K562 (cell line): ENCODE measurements around the gene NTRK3. TPM values are rescaled to one million over a fixed set of nuclear protein-coding genes. Genes with fewer than 3 reads are reported as not detected.

ENCODE experiments used
- ATAC-seq: fragments of 200-7000 bp; cut with Tn5 transposase; 3 replicates; pipeline ENCODE4 v1.9.1; 2020; ENCODE audit warnings: moderate library complexity
- BruUV-seq: library from RNA; stranded (reverse); fragments of 400-500 nt; replicated peaks from 2 replicates; lab custom pipeline; 2021; lab: Mats Ljungman, UMichigan
- CTCF ChIA-PET: fragments of 300-600 bp; formaldehyde crosslinking; extraction: SDS; loops from one replicate; lab custom pipeline; 2021; ENCODE audit warnings: low intra/inter-chr PET ratio; lab: Yijun Ruan, JAX
- POLR2A ChIA-PET: fragments of 300-600, 350-650 bp; sonication (Branson Sonifier 250); formaldehyde crosslinking; extraction: SDS; loops from one replicate; lab custom pipeline; 2021; ENCODE audit warnings: antibody characterized with exemption, inconsistent platforms; lab: Yijun Ruan, JAX
- DNase-seq, 4 experiments: peaks; one replicate each; pipeline versions ENCODE4 v3.0.0 to v3.0.0-alpha.2; 2011 to 2018; ENCODE audit warnings: low spot score in 3 of 4, mixed read lengths in 3 of 4; ENCODE audit errors: extremely low read depth in 1 of 4
- FAIRE-seq: peaks from 2 replicates; lab custom pipeline; 2011; peaks lifted over from hg19 to GRCh38; lab: Jason Lieb, UNC
- H2AFZ ChIP-seq: 2 replicates; pipeline ENCODE4 v1.6.0; 2011; ENCODE audit warnings: low read depth, low read length, control low read depth, inconsistent platforms
- H3K27ac ChIP-seq: fragments of 200-600 bp; 3 replicates; pipeline ENCODE4 v1.8.0; 2011; ENCODE audit warnings: low read depth, mild to moderate bottlenecking, control low read depth, inconsistent platforms, low read length, moderate library complexity, mixed read lengths; ENCODE audit errors: extremely low read depth
- H3K27me3 ChIP-seq, 2 experiments: fragments of 300-600 bp in 1 of 2; 2 replicates in 1 of 2; 3 replicates in 1 of 2; pipeline versions ENCODE4 v1.6.0 to v1.8.0; 2011; ENCODE audit warnings: inconsistent platforms in 2 of 2, low read length in 2 of 2, mild to moderate bottlenecking in 1 of 2, mixed read lengths in 1 of 2, moderate library complexity in 1 of 2; ENCODE audit not compliant: control insufficient read depth in 2 of 2, insufficient read depth in 2 of 2
- H3K36me3 ChIP-seq: fragments of 300-600 bp; 3 replicates; pipeline ENCODE4 v1.8.0; 2011; ENCODE audit warnings: mild to moderate bottlenecking, low read length, inconsistent platforms; ENCODE audit not compliant: control insufficient read depth, insufficient read depth
- H3K4me1 ChIP-seq, 2 experiments: fragments of 200-600 bp in 1 of 2; replicated peaks in 1 of 2; 2 replicates in 1 of 2; 3 replicates in 1 of 2; pipeline versions ENCODE4 v1.5.1 to v1.8.0; 2011; ENCODE audit warnings: inconsistent platforms in 2 of 2, low read length in 2 of 2, mild to moderate bottlenecking in 1 of 2, mixed read lengths in 1 of 2, moderate library complexity in 1 of 2; ENCODE audit not compliant: control insufficient read depth in 2 of 2, insufficient read depth in 2 of 2
- H3K4me2 ChIP-seq: 2 replicates; pipeline ENCODE4 v1.6.1; 2011; ENCODE audit warnings: low read length, control low read depth, inconsistent platforms, mixed read lengths; ENCODE audit not compliant: insufficient read depth
- H3K4me3 ChIP-seq: fragments of 200-600 bp; sonication (generic), shearing (Covaris generic); 2 replicates; pipeline ENCODE4 v1.5.1; 2016; ENCODE audit warnings: control low read depth, inconsistent platforms
- H3K79me2 ChIP-seq: fragments of 200-600 bp; 3 replicates; pipeline ENCODE4 v1.8.0; 2011; ENCODE audit warnings: low read length, inconsistent platforms; ENCODE audit not compliant: control insufficient read depth, insufficient read depth
- H3K9ac ChIP-seq, 2 experiments: 2 replicates each; pipeline versions ENCODE4 v1.6.0 to v1.6.1; 2011; ENCODE audit warnings: low read depth in 2 of 2, low read length in 2 of 2, control low read depth in 1 of 2, inconsistent platforms in 1 of 2, mild to moderate bottlenecking in 1 of 2, mixed read lengths in 1 of 2; ENCODE audit not compliant: insufficient read depth in 1 of 2
- H3K9me1 ChIP-seq: one replicate; pipeline ENCODE4 v1.6.0; 2011; ENCODE audit warnings: inconsistent platforms, mild to moderate bottlenecking, low read length, moderate library complexity; ENCODE audit not compliant: control insufficient read depth, insufficient read depth
- H3K9me3 ChIP-seq: replicated peaks from 2 replicates; pipeline ENCODE4 v1.5.1; 2011; ENCODE audit warnings: low read depth, low read length, inconsistent platforms; ENCODE audit not compliant: control insufficient read depth, insufficient read depth
- H4K20me1 ChIP-seq: replicated peaks from 2 replicates; pipeline ENCODE4 v1.6.1; 2011; ENCODE audit warnings: low read length, inconsistent platforms, mixed read lengths; ENCODE audit not compliant: control insufficient read depth, insufficient read depth
- BHLHE40 ChIP-seq: IDR thresholded peaks from 2 replicates; pipeline ENCODE4 v1.6.1; 2011; ENCODE audit warnings: low read length, improper control_type of control experiment
- COPS2 ChIP-seq: fragments of 450-650 bp; conservative IDR thresholded peaks from 2 replicates; pipeline ENCODE4 v1.6.1; 2016; ENCODE audit warnings: mild to moderate bottlenecking, moderate library complexity
- GABPA ChIP-seq: fragments of 200-800 bp; sonication (Bioruptor generic); conservative IDR thresholded peaks from 2 replicates; pipeline ENCODE4 v1.6.1; 2016; ENCODE audit warnings: low read depth, missing genetic modification characterization, missing compliant biosample characterization
- HDAC3 ChIP-seq: fragments of 450-650 bp; IDR thresholded peaks from 2 replicates; pipeline ENCODE4 v1.6.1; 2018; ENCODE audit warnings: borderline replicate concordance, mild to moderate bottlenecking, moderate library complexity; ENCODE audit not compliant: partially characterized antibody
- HMGN3 ChIP-seq: IDR thresholded peaks from 2 replicates; pipeline ENCODE4 v1.6.1; 2011; ENCODE audit warnings: borderline replicate concordance, low read depth, mild to moderate bottlenecking, mixed read lengths, low read length; ENCODE audit not compliant: insufficient read length; ENCODE audit errors: extremely low read depth
- MCM5 ChIP-seq: fragments of 450-650 bp; IDR thresholded peaks from 2 replicates; pipeline ENCODE4 v1.6.1; 2016; ENCODE audit warnings: low read depth
- NCOA1 ChIP-seq: fragments of 450-650 bp; IDR thresholded peaks from 2 replicates; pipeline ENCODE4 v1.6.1; 2016; ENCODE audit warnings: low read depth
- NR2F6 ChIP-seq: fragments of 450-650 bp; formaldehyde crosslinking; IDR thresholded peaks from 2 replicates; pipeline ENCODE4 v1.4.0; 2020; ENCODE audit warnings: mild to moderate bottlenecking
- PHF20 ChIP-seq: fragments of 450-650 bp; IDR thresholded peaks from 2 replicates; pipeline ENCODE4 v1.6.1; 2018; ENCODE audit not compliant: partially characterized antibody
- POU5F1 ChIP-seq: fragments of 150-350 bp; IDR thresholded peaks from 2 replicates; pipeline ENCODE4 v1.6.1; 2014; ENCODE audit warnings: borderline replicate concordance, low read length, low read depth, mild to moderate bottlenecking; ENCODE audit not compliant: partially characterized antibody
- SMARCC2 ChIP-seq: fragments of 450-650 bp; IDR thresholded peaks from 2 replicates; pipeline ENCODE4 v1.6.1; 2017; ENCODE audit warnings: antibody characterized with exemption, moderate library complexity, mild to moderate bottlenecking, low read depth
- SP1 ChIP-seq: sonication (generic); formaldehyde crosslinking; IDR thresholded peaks from 2 replicates; pipeline ENCODE4 v1.8.1; 2022; ENCODE audit warnings: mild to moderate bottlenecking, missing genetic modification reagents
- ZBTB5 ChIP-seq: fragments of 450-650 bp; IDR thresholded peaks from 2 replicates; pipeline ENCODE4 v1.6.1; 2017; ENCODE audit warnings: antibody characterized with exemption
- ZNF197 ChIP-seq: fragments of 200-800 bp; sonication (Bioruptor generic); IDR thresholded peaks from 2 replicates; pipeline ENCODE4 v1.6.1; 2016; ENCODE audit warnings: low read depth, missing genetic modification characterization, missing compliant biosample characterization
- ZNF695 ChIP-seq: fragments of 450-650 bp; formaldehyde crosslinking; IDR thresholded peaks from 2 replicates; pipeline ENCODE4 v1.4.0; 2020; ENCODE audit warnings: mild to moderate bottlenecking, moderate library complexity
- WGBS: fragments of 100-300 bp; shearing (Covaris generic); methylation state at CpG from one replicate; pipeline ENCODE4 v1.1.6; 2016; ENCODE audit warnings: low coverage, mixed read lengths; ENCODE audit not compliant: insufficient coverage; ENCODE audit errors: missing lambda C conversion rate; 5-methylcytosine and 5-hydroxymethylcytosine counted together
- in situ Hi-C: fragments of 300-500 bp; cut with MboI; formaldehyde crosslinking; loops from 4 replicates; pipeline ENCODE4 v1.15.0; 2018; ENCODE audit warnings: inconsistent platforms, mixed read lengths
- intact Hi-C: fragments of 100-400 bp; cut with micrococcal nuclease; formaldehyde crosslinking; loops from 2 replicates; pipeline ENCODE4 v1.14.2; 2022
- polyA plus RNA-seq, 8 experiments: library from polyadenylated mRNA; depleted of rRNA in 4 of 8; stranded (reverse) in 5 of 8; unstranded in 3 of 8; fragments of >200 nt; fragmentation: Nextera tagmentation in 2 of 8; fragmentation: Illumina TruSeq in 1 of 8; extraction: Ambion mirVana in 2 of 8; extraction: Trizol in 1 of 8; gene quantifications; 2 replicates each; pipeline versions ENCODE4 v1.2.1 to v1.2.3, GENCODE V29; 2011 to 2014; ENCODE audit warnings: inconsistent platforms in 1 of 8, missing spikeins in 1 of 8
- total RNA-seq, 7 experiments: library from RNA; depleted of rRNA in 6 of 7; stranded (reverse); fragments of >200 nt in 6 of 7; fragmentation: Illumina TruSeq in 2 of 7; extraction: Trizol in 2 of 7; gene quantifications; 2 replicates each; pipeline versions ENCODE4 v1.2.1 to v1.2.3, GENCODE V29; 2011 to 2021; ENCODE audit warnings: low replicate concordance in 1 of 7

The NTRK3 gene
- total and polyA plus RNA-seq, 9 of the 15 experiments (the other 6 are each of a cell fraction or from before 2014, with no cell fraction given) = 0.11 to 0.13 TPM; not detected in 7

- H3K4me2 ChIP-seq = no peak overlapping the region
- H3K36me3 ChIP-seq = no peaks in the 10 kb centered on the region
- H2AFZ ChIP-seq = no peak overlapping the region
- DNase-seq (no peak), FAIRE-seq (no peak), ATAC-seq (no peak)
- H4K20me1 ChIP-seq = no peaks in the 10 kb centered on the region
- intact Hi-C loops (no loop called here), in situ Hi-C loops (no loop called here)
- no peaks in the 10 kb centered on the region for H3K27me3 ChIP-seq
- no peaks in the 10 kb centered on the region for H3K4me1 ChIP-seq
- POLR2A ChIA-PET = interaction anchor here (1.0 kb wide), 1 partner anchor 75 kb away, joined by 3 read pairs; no protein-coding TSS in a partner anchor
- CTCF ChIA-PET = no interaction called here
- H3K9me3 ChIP-seq = no peaks in the 10 kb centered on the region
- no TSS peak for BruUV-seq
- TF ChIP-seq COPS2 (no peak), ZNF695 (CRISPR knock-in tag) (no peak), NCOA1 (no peak), SP1 (CRISPR knock-in tag) (no peak), BHLHE40 (no peak)
- H3K4me3 ChIP-seq = no peak overlapping the region
- H3K79me2 ChIP-seq = no peaks in the 10 kb centered on the region
- H3K9me1 ChIP-seq = no peaks in the 10 kb centered on the region
- WGBS = 0% methylated on average over 1 of the region's 1 CpG
- H3K9ac ChIP-seq = no peak overlapping the region
- H3K27ac ChIP-seq = no peak overlapping the region
These were observed 207.0 kb downstream of the NTRK3 start for GRCh38 chr15:88049506-88049905.

- H3K79me2 ChIP-seq = no peaks in the 10 kb centered on the region
- 0% methylated on average over 3 of the region's 3 CpGs for WGBS
- H3K9me1 ChIP-seq = no peaks in the 10 kb centered on the region
- BruUV-seq = no TSS peak
- H3K4me1 ChIP-seq = no peaks in the 10 kb centered on the region
- H3K9ac ChIP-seq = no peak overlapping the region
- FAIRE-seq (peak; percentile 26), DNase-seq (no peak), ATAC-seq (no peak)
- H3K36me3 ChIP-seq = no peaks in the 10 kb centered on the region
- no peaks in the 10 kb centered on the region for H3K27me3 ChIP-seq
- POLR2A ChIA-PET = interaction anchor here (1.0 kb wide), 1 partner anchor 76 kb away, joined by 3 read pairs; no protein-coding TSS in a partner anchor
- no peak overlapping the region for H3K27ac ChIP-seq
- no peak overlapping the region for H2AFZ ChIP-seq
- H4K20me1 ChIP-seq = no peaks in the 10 kb centered on the region
- intact Hi-C loops = no loop called here
- no peak overlapping the region for H3K4me2 ChIP-seq
- CTCF ChIA-PET = no interaction called here
- no peak overlapping the region for H3K4me3 ChIP-seq
- in situ Hi-C loops = no loop called here
- no peaks in the 10 kb centered on the region for H3K9me3 ChIP-seq
- TF ChIP-seq MCM5 (no peak), POU5F1 (no peak), ZBTB5 (no peak), NR2F6 (no peak), HMGN3 (no peak), SMARCC2 (no peak), ZNF197 (CRISPR knock-in tag) (no peak), GABPA (tag) (no peak), PHF20 (no peak), HDAC3 (no peak)
These were observed 207.8 kb downstream of the NTRK3 start for GRCh38 chr15:88048755-88049154.
